GM19023 (cell line): Measurements from ENCODE around the gene CLDN17.

Source experiments
- ATAC-seq: cut with Tn5 transposase; IDR thresholded peaks from one replicate; pipeline ENCODE4 v1.9.1; 2021; ENCODE audit warnings: mild to moderate bottlenecking, moderate library complexity; ENCODE audit not compliant: unreplicated experiment

CLDN17 gene

DNA sequence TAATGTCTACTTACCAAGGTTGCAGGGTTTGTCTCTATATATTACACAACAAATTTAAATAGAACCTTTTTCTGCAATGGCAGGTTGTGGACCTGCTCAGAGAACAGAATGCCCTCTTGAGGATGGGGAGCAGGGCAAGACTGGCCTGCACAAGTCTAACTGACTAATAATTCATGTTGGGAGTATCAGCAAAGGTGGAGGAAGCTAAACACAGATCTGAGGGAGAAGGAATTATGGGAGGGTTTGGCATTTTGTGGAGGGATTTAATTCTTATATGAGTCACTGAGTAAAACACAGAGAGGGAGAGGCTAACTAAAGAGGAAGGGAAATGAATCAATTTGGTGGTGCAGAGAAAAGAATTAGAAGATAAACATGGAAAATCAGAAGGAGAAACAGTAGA lies 40.0 kb downstream of the CLDN17 start:
- no peak for ATAC-seq

- no peak for ATAC-seq
These were observed 49.0 kb downstream of the CLDN17 start for GRCh38 chr21:30117631-30118030.

DNA sequence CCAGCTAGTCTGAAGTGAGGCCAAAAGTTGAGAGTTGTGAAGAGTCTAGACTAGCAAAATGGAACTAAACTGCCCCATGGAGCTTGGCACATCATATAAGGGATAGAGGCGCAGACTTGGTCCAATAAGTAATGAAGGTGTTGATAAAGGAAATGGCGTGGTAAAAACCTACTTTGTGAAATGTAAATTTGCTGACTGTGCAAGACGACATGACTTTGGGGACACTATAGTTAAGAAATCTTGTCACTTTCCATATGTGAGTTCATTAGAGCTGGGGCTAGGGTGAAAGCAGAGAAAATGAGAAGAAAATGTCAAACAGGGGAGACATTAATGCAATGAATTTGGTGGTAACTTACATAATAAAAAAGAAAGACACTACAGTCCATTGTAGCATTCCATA lies 50.1 kb downstream of the CLDN17 start:
- ATAC-seq: no peak
